HG03565 (cell line): Measurements from ENCODE around the gene GPC5.
"Not testable (repeated sequence)": the region's sequence is repeated elsewhere in the genome, so short reads cannot be mapped to it uniquely, and the experiment has no call there.

Source experiments
- ATAC-seq: cut with Tn5 transposase; IDR thresholded peaks from one replicate; pipeline ENCODE4 v1.9.1; 2021; ENCODE audit warnings: mild to moderate bottlenecking, moderate library complexity; ENCODE audit not compliant: unreplicated experiment

Gene GPC5

GRCh38 chr13:92896842-92897241 is 1498.4 kb downstream of the GPC5 start:
- ATAC-seq, result no peak

GRCh38 chr13:92898946-92899345 is 1500.5 kb downstream of the GPC5 start:
- ATAC-seq, result not testable (repeated sequence)

- ATAC-seq, result no peak
Observed at GRCh38 chr13:92900446-92900845, 1502.0 kb downstream of the GPC5 start.

GRCh38 chr13:92901739-92902138 is 1503.3 kb downstream of the GPC5 start:
- ATAC-seq, result no peak

GRCh38 chr13:92912629-92913028 is 1514.2 kb downstream of the GPC5 start:
- ATAC-seq, result no peak

- ATAC-seq, result no peak
Observed at GRCh38 chr13:92913840-92914239, 1515.4 kb downstream of the GPC5 start.
